Measurements from ENCODE around the gene METTL13. TPM values are rescaled to one million over a fixed set of nuclear protein-coding genes. Genes with fewer than 3 reads are reported as not detected.

Gene METTL13, protein sequence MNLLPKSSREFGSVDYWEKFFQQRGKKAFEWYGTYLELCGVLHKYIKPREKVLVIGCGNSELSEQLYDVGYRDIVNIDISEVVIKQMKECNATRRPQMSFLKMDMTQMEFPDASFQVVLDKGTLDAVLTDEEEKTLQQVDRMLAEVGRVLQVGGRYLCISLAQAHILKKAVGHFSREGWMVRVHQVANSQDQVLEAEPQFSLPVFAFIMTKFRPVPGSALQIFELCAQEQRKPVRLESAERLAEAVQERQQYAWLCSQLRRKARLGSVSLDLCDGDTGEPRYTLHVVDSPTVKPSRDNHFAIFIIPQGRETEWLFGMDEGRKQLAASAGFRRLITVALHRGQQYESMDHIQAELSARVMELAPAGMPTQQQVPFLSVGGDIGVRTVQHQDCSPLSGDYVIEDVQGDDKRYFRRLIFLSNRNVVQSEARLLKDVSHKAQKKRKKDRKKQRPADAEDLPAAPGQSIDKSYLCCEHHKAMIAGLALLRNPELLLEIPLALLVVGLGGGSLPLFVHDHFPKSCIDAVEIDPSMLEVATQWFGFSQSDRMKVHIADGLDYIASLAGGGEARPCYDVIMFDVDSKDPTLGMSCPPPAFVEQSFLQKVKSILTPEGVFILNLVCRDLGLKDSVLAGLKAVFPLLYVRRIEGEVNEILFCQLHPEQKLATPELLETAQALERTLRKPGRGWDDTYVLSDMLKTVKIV
- 40.5 to 49.1 TPM (median 46.1 TPM) in 5 replicates for total RNA-seq (2022; extraction: Qiagen RNA extraction; ENCODE audit: low read depth)

DNA sequence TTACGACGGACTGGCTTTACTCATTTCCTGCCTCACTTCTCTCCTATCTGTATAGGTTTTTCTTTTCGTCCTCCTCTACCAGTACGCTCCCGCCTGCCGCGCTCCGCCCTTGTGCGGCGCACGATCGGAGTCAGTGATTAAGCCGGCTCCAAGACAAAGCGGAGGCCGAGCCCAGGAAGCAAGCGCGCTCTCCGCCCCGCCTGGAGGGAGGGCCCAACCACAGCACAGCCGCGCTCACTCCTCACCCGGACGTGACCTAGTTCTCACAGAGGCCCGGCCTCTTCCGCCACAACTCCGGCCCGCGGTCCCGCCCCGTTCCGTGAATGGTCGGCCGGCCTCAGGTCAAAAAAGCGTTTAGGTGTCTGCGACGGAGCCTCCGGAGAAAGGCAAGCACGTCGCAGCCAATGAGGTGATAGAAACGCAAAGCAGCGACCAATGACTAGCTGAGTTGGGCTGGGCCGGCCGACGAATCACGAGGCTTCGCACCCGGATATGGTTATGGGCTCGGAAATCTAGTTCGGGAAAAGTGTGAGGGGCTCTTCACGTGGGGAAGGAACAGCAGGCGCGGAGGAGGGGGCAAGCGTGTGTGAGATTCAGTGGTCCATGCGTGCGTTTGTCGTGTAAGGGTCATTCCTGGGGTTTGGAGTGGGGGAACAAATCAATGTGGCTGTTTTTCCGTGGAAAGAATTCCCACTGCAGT is at the start of gene METTL13:
Gene METTL13 (plus strand): TSS at position 485 of the 700 bp plus-strand sequence. CDS start 308 bp downstream, outside the sequence.

DNA sequence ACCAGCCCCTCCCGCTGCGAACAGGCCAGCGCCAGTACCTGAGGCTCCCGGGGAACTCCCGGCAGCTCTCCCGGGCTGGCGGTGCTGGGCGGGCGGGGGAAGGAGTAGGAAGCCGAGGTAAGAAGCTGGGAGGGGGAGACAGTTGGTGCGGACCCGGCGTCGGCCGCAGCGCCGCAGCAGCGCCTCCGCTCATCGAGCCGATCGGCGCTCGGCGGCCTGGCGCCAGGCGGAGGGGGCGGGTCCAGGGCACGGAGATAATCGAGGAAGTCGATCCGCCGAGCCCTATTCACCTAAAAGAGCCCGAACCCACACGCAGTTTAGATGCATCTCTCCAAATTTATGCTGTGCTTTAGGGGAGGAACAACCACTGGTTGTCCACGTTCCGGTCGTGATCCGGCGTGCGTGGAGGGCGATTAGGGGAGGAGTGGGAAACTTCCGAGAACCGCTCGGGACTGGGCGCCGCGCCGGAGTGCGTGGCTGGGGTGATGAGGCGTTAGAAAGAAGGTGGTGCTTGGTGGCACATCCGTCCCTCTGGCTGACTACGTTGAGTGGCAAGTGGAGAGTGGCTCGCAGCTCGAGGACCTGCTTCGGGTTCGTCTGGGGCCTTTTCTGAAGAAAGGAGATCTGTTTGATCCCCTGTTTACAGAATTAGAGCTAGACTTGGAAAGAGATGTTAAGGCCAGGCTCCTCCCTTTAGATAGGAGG is 39.4 kb upstream of the METTL13 start, which contains the start of gene VAMP4:
Gene VAMP4 (minus strand): TSS at position 194 of the 705 bp plus-strand sequence. CDS start 3,651 bp downstream, outside the sequence.

DNA sequence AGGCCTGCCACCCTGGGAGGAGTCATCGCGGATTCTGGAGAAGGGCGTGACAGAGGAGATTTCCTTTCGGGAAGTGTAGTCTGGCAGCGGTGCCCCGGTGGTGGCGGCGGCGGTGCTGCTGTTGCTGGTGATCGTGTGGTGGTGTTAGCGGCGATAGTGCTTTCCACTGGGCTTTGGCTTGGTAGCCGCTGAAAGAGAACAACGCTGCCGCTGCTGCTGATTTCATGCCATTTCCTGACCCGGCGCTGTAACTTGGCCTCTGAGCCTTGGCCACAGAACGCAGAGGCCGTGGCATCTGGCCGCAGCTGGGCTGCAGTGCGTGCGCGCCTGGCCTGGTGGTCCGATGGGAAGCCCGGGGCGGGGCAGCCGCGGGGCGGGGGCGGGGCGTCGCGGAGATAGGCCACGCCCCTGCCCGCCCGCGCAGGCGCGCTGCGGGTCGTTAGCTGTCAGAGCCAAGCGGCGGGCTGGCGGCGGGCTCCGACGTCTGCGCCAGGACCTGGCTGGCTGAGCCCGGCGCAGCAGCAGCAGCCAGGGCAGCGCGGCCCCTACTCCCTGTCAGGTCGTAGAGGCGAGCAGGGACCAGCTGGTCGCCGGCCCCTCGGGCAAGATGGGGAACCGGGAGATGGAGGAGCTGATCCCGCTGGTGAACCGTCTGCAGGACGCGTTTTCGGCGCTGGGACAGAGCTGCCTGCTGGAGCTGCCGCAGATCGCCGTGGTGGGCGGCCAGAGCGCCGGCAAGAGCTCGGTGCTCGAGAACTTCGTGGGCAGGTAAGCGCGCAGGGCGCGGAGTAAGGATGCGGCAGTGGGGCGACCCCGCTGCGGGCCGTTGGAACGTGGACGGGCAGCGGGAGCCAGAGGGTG is 59.8 kb downstream of the METTL13 start, which contains the start of gene DNM3:
Gene DNM3 (plus strand): TSS at position 449 of the 861 bp plus-strand sequence. CDS start 159 bp downstream, at position 608.

Other genes with a start within 250 kb of the METTL13 start
- gene MYOCOS, start 159.4 kb upstream of the METTL13 start, total RNA-seq (2022; extraction: Qiagen RNA extraction; ENCODE audit: low read depth), result not detected in 5 replicates
- gene MYOC, start 129.0 kb upstream of the METTL13 start, total RNA-seq (2022; extraction: Qiagen RNA extraction; ENCODE audit: low read depth), result not detected in 5 replicates
- 3.1 to 4.8 TPM (median 4.0 TPM) in 5 replicates for gene VAMP4, start 39.6 kb upstream of the METTL13 start, total RNA-seq (2022; extraction: Qiagen RNA extraction; ENCODE audit: low read depth)
- 0.62 to 1.1 TPM (median 0.72 TPM) in 5 replicates for gene DNM3, start 59.8 kb downstream of the METTL13 start, total RNA-seq (2022; extraction: Qiagen RNA extraction; ENCODE audit: low read depth)